Large intestine (tissue), 3 donors: ENCODE data around the gene RGS6. TPM values are rescaled to one million over a fixed set of nuclear protein-coding genes. Genes with fewer than 3 reads are reported as not detected.

Experiments used
- DNase-seq, 2 donors: peaks; one replicate each; pipeline versions ENCODE4 v3.0.0 to v3.0.0-alpha.2; 2013
- H3K27ac ChIP-seq: one replicate; pipeline ENCODE4 v1.5.1; 2013; ENCODE audit warnings: low read length
- H3K27me3 ChIP-seq: 2 replicates; pipeline ENCODE4 v1.6.1; 2013; ENCODE audit warnings: low read length; ENCODE audit not compliant: control insufficient read depth, insufficient read depth
- H3K36me3 ChIP-seq: 2 replicates; pipeline ENCODE4 v1.6.1; 2013; ENCODE audit warnings: low read length; ENCODE audit not compliant: control insufficient read depth, insufficient read depth
- H3K4me1 ChIP-seq: one replicate; pipeline ENCODE4 v1.6.1; 2013; ENCODE audit warnings: low read length; ENCODE audit not compliant: control insufficient read depth, insufficient read depth
- H3K4me3 ChIP-seq: one replicate; pipeline ENCODE4 v1.5.1; 2013; ENCODE audit warnings: low read length
- H3K9me3 ChIP-seq: one replicate; pipeline ENCODE4 v1.6.1; 2013; ENCODE audit warnings: mild to moderate bottlenecking, low read depth, low read length, moderate library complexity; ENCODE audit not compliant: control insufficient read depth
- WGBS: methylation state at CpG from one replicate; pipeline ENCODE4 v1.1.5; 2013; ENCODE audit warnings: low lambda C conversion rate; ENCODE audit not compliant: insufficient coverage; 5-methylcytosine and 5-hydroxymethylcytosine counted together
- polyA plus RNA-seq: library from polyadenylated mRNA; unstranded; fragments of 120-200 nt; gene quantifications from one replicate; pipeline ENCODE4 v1.2.1, GENCODE V29; 2013

The RGS6 gene
- polyA plus RNA-seq, 1 donor = 2.7 TPM

DNA sequence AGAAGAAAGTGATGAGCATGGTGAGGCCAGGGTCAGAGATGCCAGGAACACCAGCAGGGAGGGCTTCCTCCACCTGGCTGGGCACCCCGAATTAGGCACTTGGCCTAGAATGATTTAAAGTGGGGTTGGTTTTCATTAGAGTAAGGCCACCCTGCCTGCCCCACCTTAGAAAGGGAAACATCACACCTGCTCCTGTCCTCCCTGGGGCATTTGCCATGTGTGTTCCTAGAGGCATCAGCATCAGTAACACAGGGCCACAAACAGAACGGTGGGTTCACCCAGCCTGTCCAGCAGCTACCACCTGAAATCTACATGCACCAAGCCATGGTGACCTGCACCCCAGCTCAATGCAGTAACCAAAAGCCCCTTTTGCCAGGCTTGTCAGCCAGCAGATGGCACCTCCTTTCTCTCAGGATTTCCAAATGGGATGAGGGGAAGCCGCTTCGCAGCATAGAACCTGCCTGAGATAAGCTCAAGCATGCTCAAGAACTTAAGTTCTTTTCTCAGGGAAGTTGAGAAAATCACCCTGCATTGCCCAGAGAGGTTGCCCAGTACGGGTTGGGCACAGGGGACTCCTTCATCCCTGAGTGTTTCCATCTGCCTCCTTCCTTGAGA is 622.9 kb downstream of the RGS6 start:
- Histone ChIP-seq H3K9me3 (no peaks in the 10 kb centered on the region), H3K4me3 (no peak overlapping the region), H3K27ac (no peak overlapping the region), H3K36me3 (no peaks in the 10 kb centered on the region), H3K4me1 (no peaks in the 10 kb centered on the region), H3K27me3 (peaks cover 5% of the 10 kb centered on the region)
- WGBS = no CpG with 5 or more reads among the region's 5 CpGs
- DNase-seq = no peak

DNA sequence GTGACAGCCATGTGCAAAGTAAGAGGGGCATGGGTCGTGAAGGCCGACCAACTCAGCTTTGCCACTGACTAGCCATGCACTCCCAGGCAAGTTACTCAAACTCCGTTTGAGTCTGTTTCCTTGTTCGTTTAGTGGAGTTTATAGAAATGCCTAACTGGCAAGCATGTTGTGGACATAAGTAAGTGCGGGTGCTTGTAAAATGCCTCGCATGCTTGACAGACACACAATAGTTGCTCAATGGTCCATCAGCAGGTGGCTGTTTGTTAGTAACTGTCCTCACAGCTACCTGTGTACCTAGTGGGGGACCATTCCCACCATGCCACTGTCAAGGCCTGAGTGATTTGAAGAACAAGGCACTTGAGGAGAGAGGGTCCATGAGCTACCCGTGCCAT is 623.4 kb downstream of the RGS6 start:
- Histone ChIP-seq H3K4me1 (no peaks in the 10 kb centered on the region), H3K4me3 (no peak overlapping the region), H3K9me3 (no peaks in the 10 kb centered on the region), H3K36me3 (no peaks in the 10 kb centered on the region), H3K27me3 (peaks cover 5% of the 10 kb centered on the region), H3K27ac (no peak overlapping the region)
- DNase-seq = no peak
- 86% methylated on average over 4 of the region's 7 CpGs for WGBS

DNA sequence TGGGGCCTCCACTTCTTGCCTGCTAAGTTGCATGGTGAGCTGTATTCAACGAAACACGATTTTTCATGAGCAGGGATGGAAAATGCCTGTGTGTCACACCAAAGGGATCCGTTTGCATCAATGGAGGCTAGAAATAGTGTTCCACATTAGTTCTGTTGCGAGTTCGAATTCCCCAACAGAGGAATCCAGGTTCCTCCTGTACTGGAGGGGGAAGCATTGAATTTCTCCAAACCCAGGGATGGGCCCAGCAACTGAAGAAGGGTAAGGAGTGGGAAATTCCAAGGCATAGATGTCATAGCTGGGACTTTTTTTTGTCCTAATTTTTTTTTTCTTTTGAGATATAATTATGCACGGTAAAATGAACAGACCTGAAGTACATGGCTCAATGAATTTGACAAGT is 625.4 kb downstream of the RGS6 start:
- H3K27me3 ChIP-seq = peaks cover 5% of the 10 kb centered on the region
- no peak for DNase-seq
- H3K36me3 ChIP-seq = no peaks in the 10 kb centered on the region
- H3K27ac ChIP-seq = no peak overlapping the region
- H3K4me3 ChIP-seq = no peak overlapping the region
- H3K4me1 ChIP-seq = no peaks in the 10 kb centered on the region
- WGBS = no CpG with 5 or more reads among the region's 6 CpGs
- H3K9me3 ChIP-seq = no peaks in the 10 kb centered on the region

DNA sequence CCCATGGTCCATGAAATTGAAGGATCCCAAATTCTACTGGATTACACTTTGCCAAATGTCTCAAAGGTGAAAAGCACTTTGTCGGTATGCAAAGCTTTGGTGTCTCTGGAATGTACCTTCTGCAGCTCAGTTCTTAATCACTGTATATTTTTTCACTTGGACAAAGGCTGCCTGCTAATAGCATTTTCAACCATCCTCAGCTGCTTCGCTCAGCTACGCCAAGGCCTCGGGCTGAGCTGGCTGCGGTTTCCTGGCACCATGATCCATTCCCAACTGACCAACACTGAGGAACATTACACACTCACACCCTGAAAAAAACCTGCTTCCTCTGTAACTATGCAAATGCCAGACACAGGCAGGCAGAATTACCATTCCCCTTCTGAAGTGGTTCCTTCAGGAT is 626.5 kb downstream of the RGS6 start:
- H3K36me3 ChIP-seq = no peaks in the 10 kb centered on the region
- WGBS = no CpG with 5 or more reads among the region's 5 CpGs
- no peaks in the 10 kb centered on the region for H3K4me1 ChIP-seq
- no peak overlapping the region for H3K4me3 ChIP-seq
- no peaks in the 10 kb centered on the region for H3K9me3 ChIP-seq
- no peak overlapping the region for H3K27ac ChIP-seq
- H3K27me3 ChIP-seq = peaks cover 5% of the 10 kb centered on the region
- no peak for DNase-seq

DNA sequence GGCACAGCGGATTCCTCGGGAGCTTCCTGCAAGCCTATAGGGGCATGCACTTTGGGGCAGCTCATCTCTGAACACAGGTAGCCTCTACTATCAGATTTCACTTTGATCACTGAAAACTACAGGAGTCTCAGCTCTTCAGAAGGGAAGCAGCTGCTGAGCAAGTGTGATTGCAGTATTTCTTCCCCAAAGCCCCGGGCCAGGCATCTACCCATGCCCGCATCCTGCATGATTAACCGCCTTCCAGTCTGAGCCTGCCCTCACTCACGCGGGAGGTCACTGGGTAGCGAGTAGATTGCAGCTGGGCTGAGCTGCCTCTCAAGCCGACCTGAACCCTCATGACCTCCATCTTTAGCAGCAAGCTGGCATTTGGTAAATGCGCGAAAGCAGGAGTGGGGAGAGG is 627.0 kb downstream of the RGS6 start:
- 100% methylated on average over 2 of the region's 11 CpGs for WGBS
- no peak overlapping the region for H3K4me3 ChIP-seq
- no peak for DNase-seq
- no peaks in the 10 kb centered on the region for H3K4me1 ChIP-seq
- no peaks in the 10 kb centered on the region for H3K9me3 ChIP-seq
- no peak overlapping the region for H3K27ac ChIP-seq
- no peaks in the 10 kb centered on the region for H3K36me3 ChIP-seq
- peaks cover 5% of the 10 kb centered on the region for H3K27me3 ChIP-seq

DNA sequence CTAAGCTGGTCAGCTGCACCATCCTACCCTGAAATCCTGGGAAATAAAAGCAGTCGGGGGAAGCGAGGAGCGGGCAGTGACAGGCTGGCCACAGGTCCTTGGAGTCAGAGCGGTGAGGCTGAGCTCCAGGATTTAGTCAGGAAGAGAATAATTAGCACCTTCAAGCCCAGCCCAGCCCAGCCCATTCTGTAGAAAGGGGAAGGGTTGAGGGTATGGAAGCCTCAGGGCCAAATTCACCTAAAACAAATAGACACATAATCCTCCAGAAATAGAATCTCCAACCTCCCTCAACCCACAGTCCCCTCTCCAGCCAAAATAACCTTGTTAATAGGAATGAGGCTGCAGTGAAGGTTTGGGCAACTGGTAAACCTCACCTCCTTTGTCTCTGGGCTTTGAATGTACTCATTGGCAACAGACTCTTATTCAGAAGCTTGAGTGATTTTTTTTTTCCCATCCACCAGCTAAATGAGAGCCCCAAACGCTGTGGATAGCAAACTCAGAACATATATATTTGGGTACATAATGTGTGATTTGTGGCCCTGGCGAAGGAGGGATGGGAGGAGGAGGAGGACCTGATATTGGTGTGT is 627.5 kb downstream of the RGS6 start:
- Histone ChIP-seq H3K36me3 (no peaks in the 10 kb centered on the region), H3K9me3 (no peaks in the 10 kb centered on the region), H3K27ac (no peak overlapping the region), H3K27me3 (peaks cover 4% of the 10 kb centered on the region), H3K4me3 (no peak overlapping the region), H3K4me1 (no peaks in the 10 kb centered on the region)
- no CpG with 5 or more reads among the region's 6 CpGs for WGBS
- DNase-seq = no peak

DNA sequence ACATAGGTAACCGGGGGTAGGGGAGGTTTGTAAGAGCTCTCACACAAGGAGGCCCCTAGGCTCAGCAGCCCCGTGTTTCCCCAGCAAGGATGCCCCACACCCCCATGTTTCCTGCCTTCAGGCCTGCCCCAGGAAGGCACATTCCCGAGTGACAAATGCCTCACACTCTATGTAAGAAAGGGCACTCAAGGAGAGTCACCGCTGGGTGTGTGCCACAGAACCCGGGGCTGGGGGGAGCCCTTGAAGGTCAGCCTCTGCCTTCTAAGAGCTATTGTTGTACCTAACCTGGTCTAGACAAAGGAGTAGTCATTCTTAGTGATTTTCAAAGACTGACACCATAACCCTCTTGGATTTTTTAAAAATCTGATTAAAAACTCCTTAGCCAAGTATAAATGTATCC is 628.1 kb downstream of the RGS6 start:
- no peaks in the 10 kb centered on the region for H3K9me3 ChIP-seq
- no peak overlapping the region for H3K27ac ChIP-seq
- no CpG with 5 or more reads among the region's 5 CpGs for WGBS
- no peaks in the 10 kb centered on the region for H3K4me1 ChIP-seq
- no peaks in the 10 kb centered on the region for H3K36me3 ChIP-seq
- H3K27me3 ChIP-seq = peaks cover 4% of the 10 kb centered on the region
- no peak overlapping the region for H3K4me3 ChIP-seq
- no peak for DNase-seq

DNA sequence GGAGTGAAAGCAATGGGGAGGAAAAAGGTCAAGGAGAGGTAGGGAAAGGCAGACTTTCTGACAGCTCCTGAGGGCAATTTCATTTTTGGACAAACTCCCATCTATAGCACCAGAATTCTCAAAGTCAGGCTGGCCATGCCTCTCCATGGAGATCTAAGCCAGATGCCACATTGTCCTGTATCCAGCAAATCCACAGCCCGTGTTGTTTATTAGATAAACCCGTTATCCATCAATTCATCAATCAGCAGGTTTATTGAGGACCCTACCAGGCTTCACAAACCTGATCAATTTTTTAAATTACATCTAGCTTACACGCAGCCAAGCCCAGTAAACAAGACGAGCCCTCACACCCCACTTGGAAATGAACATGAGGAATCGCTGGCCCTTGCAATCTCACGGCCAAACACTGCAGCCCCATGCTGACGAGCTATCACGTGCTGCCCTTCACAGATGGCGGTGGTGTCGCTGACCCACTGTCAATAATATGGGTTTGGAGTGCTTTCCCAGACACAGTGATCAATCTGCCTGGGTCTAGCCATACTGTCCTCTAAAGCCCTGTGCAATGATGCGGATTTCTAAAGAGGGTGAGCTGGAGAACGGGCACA is 628.8 kb downstream of the RGS6 start:
- no peaks in the 10 kb centered on the region for H3K9me3 ChIP-seq
- no peak for DNase-seq
- H3K36me3 ChIP-seq = no peaks in the 10 kb centered on the region
- no peak overlapping the region for H3K4me3 ChIP-seq
- H3K4me1 ChIP-seq = no peaks in the 10 kb centered on the region
- H3K27me3 ChIP-seq = peaks cover 4% of the 10 kb centered on the region
- WGBS = no CpG with 5 or more reads among the region's 12 CpGs
- H3K27ac ChIP-seq = no peak overlapping the region

DNA sequence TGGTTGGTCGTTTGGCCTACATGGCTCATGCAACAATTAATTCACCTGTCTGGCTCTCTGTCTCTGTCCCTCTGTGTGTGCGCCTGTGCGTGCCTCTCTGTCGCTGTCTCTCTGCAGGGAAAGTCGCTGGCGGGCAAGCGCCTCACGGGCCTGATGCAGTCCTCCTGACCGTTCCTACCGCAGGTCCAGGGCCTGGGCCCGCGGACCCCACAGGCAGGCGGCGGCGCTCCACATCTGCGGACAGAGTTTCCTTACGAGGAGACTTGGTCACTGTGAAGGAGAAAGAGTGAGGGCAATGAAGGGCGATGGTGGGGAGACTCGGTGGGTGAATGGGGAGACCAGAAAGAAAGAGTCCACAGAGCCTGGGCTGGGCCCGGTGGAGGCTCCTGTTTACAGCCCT is 630.1 kb downstream of the RGS6 start:
- Histone ChIP-seq H3K27ac (no peak overlapping the region), H3K9me3 (no peaks in the 10 kb centered on the region), H3K27me3 (peaks cover 4% of the 10 kb centered on the region), H3K36me3 (no peaks in the 10 kb centered on the region), H3K4me3 (no peak overlapping the region), H3K4me1 (no peaks in the 10 kb centered on the region)
- no CpG with 5 or more reads among the region's 20 CpGs for WGBS
- no peak for DNase-seq

DNA sequence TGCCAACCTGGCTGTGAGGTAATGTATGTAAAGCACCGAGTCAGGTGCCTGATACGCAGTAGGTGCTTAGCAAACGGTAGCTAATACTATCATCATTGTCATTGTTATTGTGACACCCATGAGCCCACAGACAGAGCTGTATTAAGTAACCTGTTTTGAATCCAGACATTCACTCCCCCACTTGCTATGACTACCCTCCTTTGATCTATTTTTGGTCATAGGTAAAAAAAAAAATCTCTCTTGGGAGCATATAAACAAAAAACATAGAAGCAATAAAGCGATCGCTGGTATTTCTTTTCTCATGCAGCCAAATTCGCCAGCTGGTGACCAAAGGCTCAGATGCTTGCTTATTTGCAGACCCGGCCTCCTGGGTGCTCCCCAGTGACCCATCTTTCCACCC is 631.4 kb downstream of the RGS6 start:
- Histone ChIP-seq H3K4me1 (no peaks in the 10 kb centered on the region), H3K9me3 (no peaks in the 10 kb centered on the region), H3K4me3 (no peak overlapping the region), H3K27me3 (peaks cover 7% of the 10 kb centered on the region), H3K36me3 (no peaks in the 10 kb centered on the region), H3K27ac (no peak overlapping the region)
- no peak for DNase-seq
- whole genome bisulfite sequencing = 100% methylated on average over 1 of the region's 7 CpGs

DNA sequence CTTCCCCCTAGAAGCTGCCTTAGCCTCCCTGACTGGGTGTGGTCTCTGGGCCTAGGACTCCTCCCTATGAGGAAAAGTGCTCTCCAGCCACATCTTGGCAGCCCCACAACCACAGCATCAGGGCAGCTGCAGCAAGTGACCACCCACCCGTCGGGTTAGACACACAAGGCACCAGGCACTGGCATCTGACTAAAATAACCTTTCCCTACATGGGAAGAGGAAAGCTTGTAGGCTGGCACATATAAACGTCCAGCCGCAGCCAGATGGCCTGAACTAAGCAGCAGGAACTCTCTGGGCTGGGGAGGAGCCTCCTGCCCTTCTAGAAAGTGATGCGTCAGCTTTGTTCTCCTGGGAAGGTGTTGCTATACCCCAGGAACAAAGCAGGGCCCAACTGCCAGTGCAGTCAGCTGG is 632.9 kb downstream of the RGS6 start:
- no CpG with 5 or more reads among the region's 5 CpGs for WGBS
- Histone ChIP-seq H3K27me3 (peaks cover 3% of the 10 kb centered on the region), H3K4me1 (no peaks in the 10 kb centered on the region), H3K9me3 (no peaks in the 10 kb centered on the region), H3K36me3 (no peaks in the 10 kb centered on the region), H3K27ac (no peak overlapping the region), H3K4me3 (no peak overlapping the region)
- no peak for DNase-seq
